Stimulated activated CD4-positive, alpha-beta T cell treated with anti-CD3 and anti-CD28 coated beads, Interleukin-1b, Interleukin-23, amount 100 ng/mL, for 4 hours (primary cell): ENCODE results near the gene RGS14.
"Not testable (repeated sequence)": the region's sequence is repeated elsewhere in the genome, so short reads cannot be mapped to it uniquely, and the experiment has no call there.

Experiments used
- DNase-seq, 2 donors: peaks; one replicate each; pipeline ENCODE4 v3.0.0-alpha.2; 2020; ENCODE audit warnings: low read depth in 2 of 2

RGS14 gene

GRCh38 chr5:177402271-177403043 is 44.7 kb downstream of the RGS14 start:
- peak; percentile 57 to 59 for DNase-seq

- DNase-seq, result no peak
Measured at GRCh38 chr5:177403102-177403791, 45.5 kb downstream of the RGS14 start.

GRCh38 chr5:177403792-177404640 is 46.3 kb downstream of the RGS14 start:
- DNase-seq, result peak; percentile 77 to 79

- DNase-seq, result no peak
Measured at GRCh38 chr5:177404641-177405179, 47.0 kb downstream of the RGS14 start.

GRCh38 chr5:177405312-177405711 is 47.6 kb downstream of the RGS14 start:
- DNase-seq, result no peak

- no peak for DNase-seq
Measured at GRCh38 chr5:177405805-177406204, 48.1 kb downstream of the RGS14 start.

- DNase-seq, result no peak
Measured at GRCh38 chr5:177409043-177409801, 51.5 kb downstream of the RGS14 start, which contains the start of gene F12. F12 (minus strand) TSS chr5:177409564; CDS start chr5:177409527, 37 bp downstream.

GRCh38 chr5:177410575-177410974 is 52.9 kb downstream of the RGS14 start:
- no peak for DNase-seq

- no peak for DNase-seq
Measured at GRCh38 chr5:177412603-177413233, 55.0 kb downstream of the RGS14 start.

GRCh38 chr5:177414481-177414880 is 56.8 kb downstream of the RGS14 start:
- no peak for DNase-seq

GRCh38 chr5:177417081-177417480 is 59.4 kb downstream of the RGS14 start:
- not testable (repeated sequence) for DNase-seq

- DNase-seq, result no peak
Measured at GRCh38 chr5:177419046-177419445, 61.3 kb downstream of the RGS14 start.

GRCh38 chr5:177420472-177420871 is 62.7 kb downstream of the RGS14 start:
- not testable (repeated sequence) for DNase-seq

GRCh38 chr5:177421062-177421798 is 63.5 kb downstream of the RGS14 start:
- no peak for DNase-seq
